HG03039 (cell line): ENCODE measurements around the gene DHRS7B.
"Not testable (repeated sequence)": the region's sequence is repeated elsewhere in the genome, so short reads cannot be mapped to it uniquely, and the experiment has no call there.

ENCODE experiments used
- ATAC-seq: cut with Tn5 transposase; IDR thresholded peaks from one replicate; pipeline ENCODE4 v1.9.1; 2021; ENCODE audit warnings: mild to moderate bottlenecking, moderate library complexity; ENCODE audit not compliant: unreplicated experiment

Gene DHRS7B

DNA sequence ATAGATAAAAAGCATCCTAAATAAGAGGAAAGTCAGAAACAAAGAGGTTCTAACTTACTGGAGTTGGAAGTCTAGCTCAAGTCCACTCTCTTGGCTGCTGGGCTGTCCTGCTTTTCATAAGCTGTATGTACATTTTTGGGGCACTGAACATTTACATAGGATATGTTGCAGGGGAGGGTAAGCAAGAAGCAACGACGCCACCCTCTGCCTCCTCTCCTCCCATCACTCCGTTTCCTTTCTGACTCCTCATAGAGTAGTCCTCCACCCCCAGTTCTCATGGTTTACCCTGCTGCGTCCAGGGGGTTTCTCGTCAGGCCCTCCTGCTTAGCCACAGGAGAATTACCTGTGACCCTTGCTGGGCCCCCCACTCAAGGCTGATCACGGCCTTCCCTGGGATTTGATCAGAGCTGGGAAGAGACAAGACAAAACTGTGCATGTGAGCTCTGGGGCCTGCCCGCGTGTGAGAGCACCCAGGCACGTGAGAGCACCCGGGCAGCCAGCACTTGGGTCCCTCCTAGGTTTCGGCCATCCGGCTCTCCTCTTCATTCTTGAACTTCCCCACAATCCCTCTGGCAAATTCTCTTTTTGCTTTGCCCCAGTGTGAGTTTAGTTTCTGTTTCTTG, 50.1 kb downstream of the DHRS7B start:
- no peak for ATAC-seq

DNA sequence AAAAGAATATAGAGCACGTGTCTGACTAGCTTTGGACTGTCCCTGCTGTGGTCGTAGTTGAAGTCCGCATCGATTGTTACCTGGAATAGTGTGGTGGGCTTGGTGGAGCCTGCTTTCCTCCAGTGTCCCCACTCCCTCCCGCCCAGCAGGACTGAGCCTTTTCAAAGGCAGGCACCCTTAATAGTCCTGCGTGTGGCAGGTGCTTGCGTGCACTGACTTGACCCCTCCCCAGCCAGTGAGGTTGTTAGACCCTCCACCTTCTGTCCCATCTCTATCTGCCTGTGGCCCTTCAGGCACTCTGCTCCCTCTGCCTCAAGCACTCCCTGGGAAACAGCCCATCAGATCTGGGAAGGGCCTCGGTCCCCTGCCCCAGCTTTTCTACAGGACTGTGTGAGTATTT, 50.6 kb downstream of the DHRS7B start:
- ATAC-seq, result no peak

DNA sequence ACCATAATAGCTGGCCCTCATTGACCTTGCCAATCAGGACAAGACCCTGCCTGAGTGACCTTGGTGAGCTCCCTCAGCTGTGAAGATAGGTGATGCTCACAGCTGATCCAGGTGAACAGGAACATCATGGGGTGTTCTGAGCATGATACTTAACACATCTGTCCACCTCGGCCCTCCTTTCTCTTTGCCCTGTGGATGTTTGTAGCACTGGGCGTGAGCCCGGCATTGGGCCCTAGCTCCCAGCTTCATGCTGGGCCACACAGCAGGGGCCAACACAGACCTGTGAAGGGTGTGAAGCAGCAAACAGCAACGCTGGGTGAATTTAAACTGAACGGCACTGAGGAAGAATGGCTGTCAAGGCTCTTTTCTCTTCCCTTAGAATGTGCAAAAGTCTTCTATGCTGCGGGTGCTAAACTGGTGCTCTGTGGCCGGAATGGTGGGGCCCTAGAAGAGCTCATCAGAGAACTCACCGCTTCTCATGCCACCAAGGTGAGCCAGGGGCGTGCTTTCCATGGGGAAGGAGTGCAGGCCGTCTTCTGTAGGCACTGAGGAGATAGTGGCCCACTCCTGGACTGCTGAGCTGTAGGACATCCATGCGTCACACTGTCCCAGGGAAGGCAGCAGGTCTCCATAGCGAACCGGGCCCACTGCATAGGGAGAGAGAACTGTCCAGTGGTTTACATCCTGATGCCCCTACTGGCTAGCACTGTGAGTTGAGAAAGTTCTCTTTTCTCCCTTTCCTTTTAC, 51.3 kb downstream of the DHRS7B start:
- ATAC-seq, result no peak

DNA sequence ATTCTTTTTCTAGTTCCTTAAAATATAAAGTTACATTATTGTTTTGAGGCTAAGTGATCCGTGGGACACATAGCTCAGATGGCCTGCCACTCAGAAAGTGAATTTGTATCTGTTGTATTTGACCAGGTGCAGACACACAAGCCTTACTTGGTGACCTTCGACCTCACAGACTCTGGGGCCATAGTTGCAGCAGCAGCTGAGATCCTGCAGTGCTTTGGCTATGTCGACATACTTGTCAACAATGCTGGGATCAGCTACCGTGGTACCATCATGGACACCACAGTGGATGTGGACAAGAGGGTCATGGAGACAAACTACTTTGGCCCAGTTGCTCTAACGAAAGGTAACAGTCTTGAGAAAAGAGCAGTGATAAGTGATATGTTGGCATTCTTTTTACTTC, 56.7 kb downstream of the DHRS7B start:
- no peak for ATAC-seq

DNA sequence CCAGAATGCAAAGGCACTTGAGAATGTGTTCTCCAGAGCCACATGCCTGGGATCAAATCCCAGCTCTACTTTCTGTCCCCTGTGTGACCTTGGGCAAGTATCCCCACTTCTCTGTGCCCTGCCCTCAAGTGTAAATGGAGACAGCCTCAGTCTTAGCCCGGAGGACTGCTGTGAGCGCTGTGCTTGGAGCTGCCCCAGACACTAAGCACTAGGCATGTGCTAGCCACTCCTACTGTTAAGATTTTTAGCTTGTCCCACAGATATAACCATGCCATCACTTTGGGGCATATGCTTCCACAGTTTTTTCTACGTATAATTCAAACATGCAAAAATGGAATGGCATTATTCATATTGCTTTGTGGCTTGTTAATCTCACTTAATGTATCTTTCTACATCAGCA, 57.8 kb downstream of the DHRS7B start:
- no peak for ATAC-seq

DNA sequence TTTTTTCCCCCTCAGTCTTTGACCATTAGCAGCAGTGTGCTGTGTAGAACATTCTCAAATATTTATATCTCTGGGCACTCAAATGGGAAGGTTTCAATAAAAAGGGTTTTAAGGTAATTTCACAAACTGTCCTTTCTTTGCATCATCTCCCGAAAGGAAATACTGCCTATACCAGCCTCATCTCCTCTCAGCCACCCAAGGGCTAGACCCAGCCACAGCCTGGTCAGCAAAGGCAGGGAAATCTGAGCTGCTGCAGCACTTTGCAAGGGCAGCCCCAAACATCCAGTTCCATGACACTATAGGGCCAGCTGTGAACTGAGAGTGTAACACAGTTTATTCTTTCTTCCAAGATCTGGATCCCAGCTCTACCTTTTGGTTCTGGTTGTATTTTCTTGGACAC, 58.3 kb downstream of the DHRS7B start:
- no peak for ATAC-seq

DNA sequence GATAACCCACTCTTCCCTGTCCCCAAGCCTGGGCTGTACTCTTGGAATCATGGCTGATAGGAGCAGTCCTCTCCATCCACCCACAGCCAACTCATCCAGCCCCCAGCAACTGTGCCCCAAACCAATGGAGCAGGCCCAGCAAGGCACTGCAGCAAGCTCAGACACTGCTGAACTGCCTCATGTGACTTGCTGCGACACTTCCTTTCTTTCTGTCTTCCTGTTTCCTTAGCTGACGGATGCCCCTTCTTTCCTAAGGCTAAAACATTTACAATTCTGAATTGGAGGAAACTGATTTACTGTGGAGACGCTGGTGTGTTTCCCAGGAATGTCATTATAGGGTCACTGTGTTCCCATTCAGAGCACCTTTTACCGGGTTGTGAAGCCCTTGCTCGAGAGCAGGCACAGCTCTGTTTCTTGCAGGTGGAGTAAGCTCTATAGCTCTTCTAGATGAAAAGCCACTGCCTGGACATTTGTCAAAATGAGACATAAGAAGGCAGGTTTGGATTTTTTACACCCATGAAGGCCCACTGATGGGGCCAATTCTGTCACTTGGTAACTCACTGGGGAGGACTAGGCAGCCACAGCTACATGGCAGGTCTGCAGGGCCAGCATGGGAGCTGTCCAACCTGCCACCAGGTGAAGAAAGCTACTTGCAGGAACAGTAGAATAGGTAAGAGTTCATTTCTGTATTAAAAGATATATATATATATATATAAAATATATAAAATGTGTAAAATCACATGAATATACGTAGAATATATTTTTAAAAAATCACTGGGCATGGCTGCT, 59.8 kb downstream of the DHRS7B start:
- ATAC-seq, result no peak

DNA sequence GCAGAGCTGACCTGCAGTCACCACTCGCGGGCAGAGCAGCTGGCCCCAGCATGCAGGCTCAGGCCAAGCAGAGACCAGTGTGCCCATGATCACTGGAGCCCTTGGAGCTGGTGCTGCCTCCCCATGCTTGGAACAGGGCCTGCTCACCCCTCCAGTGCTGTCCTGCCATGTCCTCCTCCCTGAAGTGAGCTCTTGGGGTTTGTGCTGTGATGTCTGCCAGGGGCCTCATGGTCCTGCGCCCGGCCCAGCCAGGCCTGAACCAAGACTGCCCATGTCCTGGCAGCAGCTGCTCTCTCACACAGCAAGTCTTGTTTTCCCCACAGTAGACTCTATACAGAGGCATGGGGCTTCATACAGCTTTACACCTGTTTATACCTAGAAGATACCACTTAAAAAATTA, 62.6 kb downstream of the DHRS7B start:
- ATAC-seq, result no peak

DNA sequence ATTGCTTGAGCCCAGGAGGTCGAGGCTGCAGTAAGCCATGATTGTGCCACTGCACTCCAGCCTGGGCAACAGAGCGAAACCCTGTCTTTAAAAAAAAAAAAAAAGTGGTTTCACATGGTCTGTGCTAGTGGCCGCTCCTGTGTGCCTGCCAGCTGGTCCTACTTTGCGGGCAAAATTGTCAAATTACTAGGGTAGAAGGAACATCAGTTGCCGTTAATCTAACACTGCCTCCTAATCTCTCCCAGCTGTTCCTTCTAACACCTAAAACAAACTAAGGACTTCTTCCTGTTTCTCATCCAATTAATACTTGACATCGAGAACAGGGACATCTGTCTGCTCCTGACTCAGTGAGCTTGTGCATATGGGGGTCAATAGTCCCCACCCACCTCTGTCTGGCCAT, 63.3 kb downstream of the DHRS7B start:
- no peak for ATAC-seq

DNA sequence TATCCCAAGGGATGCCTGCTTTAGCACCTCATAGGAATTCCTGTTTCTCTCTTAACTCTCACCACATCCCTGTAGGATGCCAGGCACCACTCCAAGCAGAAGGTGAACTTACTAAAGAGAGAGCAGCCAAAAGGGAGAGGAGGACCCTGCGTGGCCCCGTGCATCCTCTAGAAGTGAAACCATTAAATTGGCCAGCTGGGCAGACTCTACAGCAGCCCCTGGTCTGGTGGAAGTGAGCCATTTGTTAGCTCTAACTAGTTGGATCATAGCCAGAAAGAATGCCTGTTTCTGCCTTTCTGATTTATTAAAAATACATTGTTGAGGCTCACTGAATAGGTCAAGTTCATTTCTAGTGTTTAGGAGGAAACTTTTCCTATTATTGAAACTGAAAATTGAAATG, 64.9 kb downstream of the DHRS7B start:
- no peak for ATAC-seq

DNA sequence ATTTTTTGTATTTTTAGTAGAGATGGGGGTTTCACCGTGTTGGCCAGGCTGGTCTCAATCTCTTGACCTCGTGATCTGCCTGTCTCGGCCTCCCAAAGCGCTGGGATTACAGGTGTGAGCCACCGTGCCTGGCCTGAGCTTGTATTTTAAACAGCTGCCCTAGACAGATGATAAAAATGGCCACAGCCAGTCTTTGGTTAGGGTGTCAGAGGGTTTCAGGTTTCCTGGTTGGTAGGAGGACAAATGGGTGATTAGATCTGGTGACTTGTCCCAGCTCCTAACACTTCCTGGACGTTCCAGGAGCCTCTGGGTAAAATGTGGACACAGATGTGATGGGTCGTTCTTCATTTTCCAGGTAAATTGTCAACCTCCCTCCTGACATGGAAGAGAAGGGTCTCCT, 65.7 kb downstream of the DHRS7B start:
- ATAC-seq, result not testable (repeated sequence)

DNA sequence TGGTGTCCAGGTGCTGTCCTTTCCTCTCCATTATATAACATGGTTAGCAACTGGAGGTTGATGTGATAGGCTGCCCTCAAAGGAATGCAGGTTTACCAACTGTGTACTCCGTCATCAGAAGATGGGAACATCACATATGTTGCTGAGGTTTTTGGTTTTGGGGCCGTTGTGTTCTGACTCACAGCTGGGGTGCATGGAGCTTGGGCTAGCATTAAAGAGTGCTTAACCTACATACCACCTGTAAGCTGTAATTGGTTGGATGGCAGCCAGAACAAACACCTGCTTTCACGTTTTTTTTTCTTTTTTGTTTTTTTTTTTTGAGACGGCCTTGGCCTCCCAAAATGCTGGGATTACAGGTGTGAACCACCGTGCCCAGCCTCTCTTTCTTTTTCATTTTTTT, 66.3 kb downstream of the DHRS7B start:
- no peak for ATAC-seq

DNA sequence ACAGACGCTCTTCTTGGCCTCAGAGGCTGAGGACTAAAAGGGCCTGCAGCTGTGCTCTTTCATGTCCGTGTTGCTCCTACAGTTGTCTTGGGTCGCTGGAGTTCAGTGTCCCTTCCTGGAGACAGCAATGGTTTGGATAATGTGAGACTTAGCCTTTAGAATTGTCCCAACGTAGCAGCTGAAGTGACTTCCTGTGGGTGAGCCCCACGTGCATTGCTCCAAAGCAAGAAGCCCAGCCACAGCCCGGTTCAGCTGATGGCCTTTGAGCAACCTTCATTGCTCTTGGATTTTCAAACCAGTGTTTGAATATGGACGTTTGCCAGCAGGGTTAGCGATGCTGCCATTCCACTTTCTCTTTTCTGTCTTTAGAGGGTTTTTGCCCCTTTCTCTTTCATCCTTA, 67.5 kb downstream of the DHRS7B start:
- ATAC-seq, result no peak

DNA sequence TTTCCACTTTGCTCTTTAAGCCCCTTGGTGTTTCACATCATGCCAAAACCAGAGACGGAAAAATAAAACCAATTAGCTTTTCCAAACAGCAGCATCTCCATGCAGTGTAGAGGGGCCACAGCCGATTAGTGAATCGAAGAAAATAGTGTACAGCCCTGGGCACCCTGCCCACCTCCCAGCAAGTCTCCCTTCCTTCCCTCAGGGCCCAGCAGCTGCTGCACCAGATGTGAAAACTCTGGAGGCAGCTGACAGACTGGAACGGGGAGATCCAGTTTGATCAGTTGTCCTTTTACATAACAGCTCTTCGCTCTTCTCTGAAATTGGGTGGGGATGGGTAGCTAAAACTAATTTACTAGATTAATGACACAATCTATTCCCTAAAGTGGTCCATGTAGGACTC, 67.9 kb downstream of the DHRS7B start:
- ATAC-seq, result no peak

DNA sequence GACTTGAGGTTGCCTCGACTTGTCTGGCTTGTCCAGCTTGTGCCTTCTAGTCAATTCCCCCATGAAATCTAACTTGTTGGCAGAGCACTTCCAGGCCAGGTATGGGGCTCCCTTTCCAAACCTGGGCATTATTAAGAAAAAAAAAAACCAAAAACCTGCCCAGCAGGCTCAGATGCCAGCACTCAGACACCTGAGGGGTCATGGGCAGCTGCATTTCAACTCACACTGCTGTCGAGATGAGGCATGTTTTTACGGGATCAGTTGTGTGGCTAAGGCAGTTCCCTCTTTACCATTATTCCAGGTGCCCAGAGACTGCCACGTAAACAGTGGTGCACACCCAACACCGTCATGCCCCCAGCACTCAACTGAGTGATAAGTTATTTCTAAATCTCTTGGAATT, 69.4 kb downstream of the DHRS7B start:
- no peak for ATAC-seq

DNA sequence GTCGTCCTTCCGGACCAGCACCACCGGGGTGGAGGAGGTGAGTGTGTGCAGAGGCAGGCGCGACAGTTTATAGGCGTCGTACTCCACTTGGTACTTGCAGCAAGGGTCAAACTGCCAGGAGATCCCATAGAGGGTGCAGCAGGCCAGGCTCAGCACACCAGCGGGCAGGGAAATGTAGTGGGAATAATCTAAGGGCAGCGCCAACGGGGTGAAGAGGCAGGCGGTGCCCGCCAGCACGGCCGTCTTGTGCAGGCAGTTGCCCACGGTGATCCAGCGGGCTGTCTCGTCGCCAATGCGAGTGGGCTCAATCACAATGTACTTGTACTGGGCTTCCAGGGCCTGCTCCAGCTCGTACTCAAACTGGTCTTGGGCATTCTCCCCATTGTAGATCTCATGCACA, 71.6 kb downstream of the DHRS7B start:
- ATAC-seq, result no peak

DNA sequence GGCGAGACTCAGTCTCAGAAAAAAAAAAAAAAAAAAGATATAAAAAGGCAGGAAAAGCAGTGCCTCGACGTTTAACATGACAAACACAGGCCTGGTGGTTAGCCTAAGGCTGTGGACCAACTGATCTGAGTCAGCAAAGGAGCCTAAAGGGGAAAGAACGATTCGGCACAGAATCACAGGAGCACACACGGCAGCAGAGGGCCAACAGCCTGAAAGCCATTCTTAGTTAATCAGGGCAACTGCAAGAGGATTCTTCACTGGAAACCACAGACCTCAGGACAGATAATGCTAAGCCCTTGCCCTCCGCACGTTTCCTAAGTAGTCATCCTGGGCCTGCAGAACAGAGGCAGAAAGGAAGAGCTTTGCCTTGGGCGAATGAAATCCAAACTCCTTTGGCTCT, 72.5 kb downstream of the DHRS7B start:
- ATAC-seq, result no peak

DNA sequence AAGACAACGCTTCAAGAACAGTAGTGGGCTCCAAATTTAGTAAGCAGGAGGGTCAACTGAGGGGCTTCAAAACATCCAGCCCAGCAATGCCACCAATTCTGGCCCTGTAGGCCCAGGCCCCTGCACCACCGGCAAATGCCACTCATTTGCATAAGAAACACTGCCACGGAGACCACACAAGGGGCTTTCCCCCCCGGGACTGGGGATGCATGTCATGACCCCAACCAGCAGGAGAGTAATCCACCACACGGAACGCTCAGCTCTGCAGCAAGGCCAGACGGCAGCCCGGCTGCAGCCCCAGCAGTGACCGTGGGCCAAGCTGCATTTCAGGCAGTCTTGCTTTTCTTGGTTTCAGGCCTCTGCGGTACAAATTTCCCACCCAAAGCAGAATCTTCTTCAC, 73.1 kb downstream of the DHRS7B start:
- ATAC-seq, result no peak

DNA sequence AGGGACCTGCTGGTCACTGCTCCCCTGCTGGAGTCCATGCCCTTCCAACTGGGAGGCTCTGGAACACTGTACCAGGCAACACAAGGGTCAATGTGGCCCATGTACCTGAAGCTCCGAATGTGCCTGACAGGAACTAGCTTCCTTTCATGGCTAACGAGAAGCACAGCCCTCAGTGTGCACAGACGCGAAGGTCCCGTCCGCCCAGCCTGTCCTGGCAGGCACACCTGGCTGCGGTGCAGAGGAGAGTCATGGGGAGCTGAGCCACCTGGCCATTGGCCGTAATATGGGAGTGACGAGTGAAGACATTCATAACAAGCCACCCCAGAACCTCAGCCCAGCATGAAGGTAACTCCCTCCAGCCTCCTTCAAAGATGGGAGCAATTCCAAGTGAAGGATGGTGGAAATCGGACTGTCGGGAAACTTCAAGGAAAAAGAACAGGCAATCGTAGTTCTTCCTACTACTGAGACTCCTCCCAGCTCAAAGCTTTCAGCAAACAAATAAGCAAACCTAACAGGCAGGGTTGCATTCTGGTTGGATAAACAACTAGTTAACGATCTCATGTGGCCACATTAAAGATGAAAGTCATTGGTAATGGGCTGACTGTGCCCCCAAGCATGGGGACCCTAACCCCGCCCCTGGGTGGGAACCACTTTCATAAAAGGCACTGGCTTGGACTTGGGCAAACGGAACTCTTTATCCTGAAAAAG, 74.0 kb downstream of the DHRS7B start:
- no peak for ATAC-seq

DNA sequence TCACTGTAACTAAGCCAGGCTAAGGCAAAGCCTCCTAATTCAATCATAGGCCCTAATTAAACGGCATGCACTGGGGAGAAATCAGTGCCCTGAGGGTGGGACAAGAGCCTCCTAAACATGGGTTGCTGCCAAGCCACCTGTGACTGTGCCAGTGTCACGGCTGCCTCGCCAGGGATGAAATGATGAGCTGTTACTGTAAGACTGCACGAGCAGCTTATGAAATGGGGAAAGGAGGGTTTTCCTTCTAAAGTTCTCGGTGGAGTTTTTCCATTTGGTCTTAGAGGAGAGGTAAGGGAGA, 74.5 kb downstream of the DHRS7B start:
- no peak for ATAC-seq

DNA sequence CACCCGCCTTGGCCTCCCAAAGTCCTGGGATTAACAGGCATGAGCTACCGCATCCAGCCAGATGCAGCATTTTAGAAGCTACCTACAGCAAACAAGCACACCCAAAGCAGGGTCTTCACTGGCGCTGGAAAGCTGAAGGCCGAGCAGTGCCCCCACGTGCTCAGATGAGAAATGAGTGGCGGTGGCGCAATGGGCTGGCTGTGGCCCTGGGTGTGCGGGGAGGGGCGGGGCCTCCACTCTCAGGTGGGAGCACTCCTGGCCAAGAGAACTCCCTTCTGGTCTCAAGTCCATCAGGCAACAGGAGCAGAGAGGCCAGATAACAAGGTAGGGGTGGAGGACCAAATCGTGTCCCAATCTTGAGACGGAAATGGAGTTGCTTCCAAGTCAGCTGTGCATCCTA, 75.1 kb downstream of the DHRS7B start:
- no peak for ATAC-seq

DNA sequence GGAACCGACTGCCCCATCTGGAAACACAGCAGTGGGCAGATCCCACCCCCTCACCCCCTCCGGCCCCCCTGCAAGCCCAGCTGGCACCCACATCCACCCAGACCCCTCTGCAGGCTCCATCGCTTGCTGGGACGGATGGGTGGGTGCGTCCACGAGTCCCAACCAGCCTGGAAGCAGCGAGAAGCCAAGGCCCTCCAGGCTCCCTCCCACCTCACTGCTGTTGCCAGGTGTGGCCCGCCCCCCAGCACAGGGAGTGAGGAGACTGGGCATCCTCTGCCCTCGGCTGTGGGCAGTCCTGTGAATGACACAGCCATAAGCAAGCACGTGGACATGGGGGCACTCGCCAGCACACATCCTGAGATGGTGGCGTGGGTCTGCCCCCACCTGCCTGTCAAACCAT, 75.7 kb downstream of the DHRS7B start:
- no peak for ATAC-seq
